ENCODE measurements around the gene RNF14. TPM values are rescaled to one million over a fixed set of nuclear protein-coding genes. Genes with fewer than 3 reads are reported as not detected.

RNF14 gene
- total and polyA plus RNA-seq, 10 of the 15 experiments (the other 5 are each of a cell fraction or from before 2014, with no cell fraction given), result 13.2 to 41.8 (median 28.3) TPM

- TF ChIP-seq, protein P1, sequence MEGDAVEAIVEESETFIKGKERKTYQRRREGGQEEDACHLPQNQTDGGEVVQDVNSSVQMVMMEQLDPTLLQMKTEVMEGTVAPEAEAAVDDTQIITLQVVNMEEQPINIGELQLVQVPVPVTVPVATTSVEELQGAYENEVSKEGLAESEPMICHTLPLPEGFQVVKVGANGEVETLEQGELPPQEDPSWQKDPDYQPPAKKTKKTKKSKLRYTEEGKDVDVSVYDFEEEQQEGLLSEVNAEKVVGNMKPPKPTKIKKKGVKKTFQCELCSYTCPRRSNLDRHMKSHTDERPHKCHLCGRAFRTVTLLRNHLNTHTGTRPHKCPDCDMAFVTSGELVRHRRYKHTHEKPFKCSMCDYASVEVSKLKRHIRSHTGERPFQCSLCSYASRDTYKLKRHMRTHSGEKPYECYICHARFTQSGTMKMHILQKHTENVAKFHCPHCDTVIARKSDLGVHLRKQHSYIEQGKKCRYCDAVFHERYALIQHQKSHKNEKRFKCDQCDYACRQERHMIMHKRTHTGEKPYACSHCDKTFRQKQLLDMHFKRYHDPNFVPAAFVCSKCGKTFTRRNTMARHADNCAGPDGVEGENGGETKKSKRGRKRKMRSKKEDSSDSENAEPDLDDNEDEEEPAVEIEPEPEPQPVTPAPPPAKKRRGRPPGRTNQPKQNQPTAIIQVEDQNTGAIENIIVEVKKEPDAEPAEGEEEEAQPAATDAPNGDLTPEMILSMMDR (IDR thresholded peaks at IDR 0.05 in 2 of 3, conservative IDR thresholded peaks at IDR 0.05 in 1 of 3; ENCODE audit: control insufficient read depth in 2 of 3, extremely low read depth in 1 of 3, insufficient read depth in 1 of 3, low read depth in 3 of 3, low read length in 3 of 3), result peak; percentile 78 to 96 (median 92)
- no peak for TF ChIP-seq ZNF274 (IDR thresholded peaks at IDR 0.05; ENCODE audit: insufficient read depth, insufficient read length)
- TF ChIP-seq, protein P2, sequence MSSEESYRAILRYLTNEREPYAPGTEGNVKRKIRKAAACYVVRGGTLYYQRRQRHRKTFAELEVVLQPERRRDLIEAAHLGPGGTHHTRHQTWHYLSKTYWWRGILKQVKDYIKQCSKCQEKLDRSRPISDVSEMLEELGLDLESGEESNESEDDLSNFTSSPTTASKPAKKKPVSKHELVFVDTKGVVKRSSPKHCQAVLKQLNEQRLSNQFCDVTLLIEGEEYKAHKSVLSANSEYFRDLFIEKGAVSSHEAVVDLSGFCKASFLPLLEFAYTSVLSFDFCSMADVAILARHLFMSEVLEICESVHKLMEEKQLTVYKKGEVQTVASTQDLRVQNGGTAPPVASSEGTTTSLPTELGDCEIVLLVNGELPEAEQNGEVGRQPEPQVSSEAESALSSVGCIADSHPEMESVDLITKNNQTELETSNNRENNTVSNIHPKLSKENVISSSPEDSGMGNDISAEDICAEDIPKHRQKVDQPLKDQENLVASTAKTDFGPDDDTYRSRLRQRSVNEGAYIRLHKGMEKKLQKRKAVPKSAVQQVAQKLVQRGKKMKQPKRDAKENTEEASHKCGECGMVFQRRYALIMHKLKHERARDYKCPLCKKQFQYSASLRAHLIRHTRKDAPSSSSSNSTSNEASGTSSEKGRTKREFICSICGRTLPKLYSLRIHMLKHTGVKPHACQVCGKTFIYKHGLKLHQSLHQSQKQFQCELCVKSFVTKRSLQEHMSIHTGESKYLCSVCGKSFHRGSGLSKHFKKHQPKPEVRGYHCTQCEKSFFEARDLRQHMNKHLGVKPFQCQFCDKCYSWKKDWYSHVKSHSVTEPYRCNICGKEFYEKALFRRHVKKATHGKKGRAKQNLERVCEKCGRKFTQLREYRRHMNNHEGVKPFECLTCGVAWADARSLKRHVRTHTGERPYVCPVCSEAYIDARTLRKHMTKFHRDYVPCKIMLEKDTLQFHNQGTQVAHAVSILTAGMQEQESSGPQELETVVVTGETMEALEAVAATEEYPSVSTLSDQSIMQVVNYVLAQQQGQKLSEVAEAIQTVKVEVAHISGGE (CRISPR knock-in tag; IDR thresholded peaks at IDR 0.05), result no peak
- no peak for TF ChIP-seq POLR2A (IDR thresholded peaks at IDR 0.05; ENCODE audit: low read depth, low read length)
- TF ChIP-seq, protein P3, sequence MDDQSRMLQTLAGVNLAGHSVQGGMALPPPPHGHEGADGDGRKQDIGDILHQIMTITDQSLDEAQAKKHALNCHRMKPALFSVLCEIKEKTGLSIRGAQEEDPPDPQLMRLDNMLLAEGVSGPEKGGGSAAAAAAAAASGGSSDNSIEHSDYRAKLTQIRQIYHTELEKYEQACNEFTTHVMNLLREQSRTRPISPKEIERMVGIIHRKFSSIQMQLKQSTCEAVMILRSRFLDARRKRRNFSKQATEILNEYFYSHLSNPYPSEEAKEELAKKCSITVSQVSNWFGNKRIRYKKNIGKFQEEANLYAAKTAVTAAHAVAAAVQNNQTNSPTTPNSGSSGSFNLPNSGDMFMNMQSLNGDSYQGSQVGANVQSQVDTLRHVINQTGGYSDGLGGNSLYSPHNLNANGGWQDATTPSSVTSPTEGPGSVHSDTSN (IDR thresholded peaks at IDR 0.05; ENCODE audit: insufficient replicate concordance, low read depth, low read length), result no peak
- no peak for TF ChIP-seq BACH1 (IDR thresholded peaks at IDR 0.05; ENCODE audit: borderline replicate concordance)
- TF ChIP-seq, protein P4, sequence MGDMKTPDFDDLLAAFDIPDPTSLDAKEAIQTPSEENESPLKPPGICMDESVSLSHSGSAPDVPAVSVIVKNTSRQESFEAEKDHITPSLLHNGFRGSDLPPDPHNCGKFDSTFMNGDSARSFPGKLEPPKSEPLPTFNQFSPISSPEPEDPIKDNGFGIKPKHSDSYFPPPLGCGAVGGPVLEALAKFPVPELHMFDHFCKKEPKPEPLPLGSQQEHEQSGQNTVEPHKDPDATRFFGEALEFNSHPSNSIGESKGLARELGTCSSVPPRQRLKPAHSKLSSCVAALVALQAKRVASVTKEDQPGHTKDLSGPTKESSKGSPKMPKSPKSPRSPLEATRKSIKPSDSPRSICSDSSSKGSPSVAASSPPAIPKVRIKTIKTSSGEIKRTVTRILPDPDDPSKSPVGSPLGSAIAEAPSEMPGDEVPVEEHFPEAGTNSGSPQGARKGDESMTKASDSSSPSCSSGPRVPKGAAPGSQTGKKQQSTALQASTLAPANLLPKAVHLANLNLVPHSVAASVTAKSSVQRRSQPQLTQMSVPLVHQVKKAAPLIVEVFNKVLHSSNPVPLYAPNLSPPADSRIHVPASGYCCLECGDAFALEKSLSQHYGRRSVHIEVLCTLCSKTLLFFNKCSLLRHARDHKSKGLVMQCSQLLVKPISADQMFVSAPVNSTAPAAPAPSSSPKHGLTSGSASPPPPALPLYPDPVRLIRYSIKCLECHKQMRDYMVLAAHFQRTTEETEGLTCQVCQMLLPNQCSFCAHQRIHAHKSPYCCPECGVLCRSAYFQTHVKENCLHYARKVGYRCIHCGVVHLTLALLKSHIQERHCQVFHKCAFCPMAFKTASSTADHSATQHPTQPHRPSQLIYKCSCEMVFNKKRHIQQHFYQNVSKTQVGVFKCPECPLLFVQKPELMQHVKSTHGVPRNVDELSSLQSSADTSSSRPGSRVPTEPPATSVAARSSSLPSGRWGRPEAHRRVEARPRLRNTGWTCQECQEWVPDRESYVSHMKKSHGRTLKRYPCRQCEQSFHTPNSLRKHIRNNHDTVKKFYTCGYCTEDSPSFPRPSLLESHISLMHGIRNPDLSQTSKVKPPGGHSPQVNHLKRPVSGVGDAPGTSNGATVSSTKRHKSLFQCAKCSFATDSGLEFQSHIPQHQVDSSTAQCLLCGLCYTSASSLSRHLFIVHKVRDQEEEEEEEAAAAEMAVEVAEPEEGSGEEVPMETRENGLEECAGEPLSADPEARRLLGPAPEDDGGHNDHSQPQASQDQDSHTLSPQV (IDR thresholded peaks at IDR 0.05), result no peak
- TF ChIP-seq, protein P5, sequence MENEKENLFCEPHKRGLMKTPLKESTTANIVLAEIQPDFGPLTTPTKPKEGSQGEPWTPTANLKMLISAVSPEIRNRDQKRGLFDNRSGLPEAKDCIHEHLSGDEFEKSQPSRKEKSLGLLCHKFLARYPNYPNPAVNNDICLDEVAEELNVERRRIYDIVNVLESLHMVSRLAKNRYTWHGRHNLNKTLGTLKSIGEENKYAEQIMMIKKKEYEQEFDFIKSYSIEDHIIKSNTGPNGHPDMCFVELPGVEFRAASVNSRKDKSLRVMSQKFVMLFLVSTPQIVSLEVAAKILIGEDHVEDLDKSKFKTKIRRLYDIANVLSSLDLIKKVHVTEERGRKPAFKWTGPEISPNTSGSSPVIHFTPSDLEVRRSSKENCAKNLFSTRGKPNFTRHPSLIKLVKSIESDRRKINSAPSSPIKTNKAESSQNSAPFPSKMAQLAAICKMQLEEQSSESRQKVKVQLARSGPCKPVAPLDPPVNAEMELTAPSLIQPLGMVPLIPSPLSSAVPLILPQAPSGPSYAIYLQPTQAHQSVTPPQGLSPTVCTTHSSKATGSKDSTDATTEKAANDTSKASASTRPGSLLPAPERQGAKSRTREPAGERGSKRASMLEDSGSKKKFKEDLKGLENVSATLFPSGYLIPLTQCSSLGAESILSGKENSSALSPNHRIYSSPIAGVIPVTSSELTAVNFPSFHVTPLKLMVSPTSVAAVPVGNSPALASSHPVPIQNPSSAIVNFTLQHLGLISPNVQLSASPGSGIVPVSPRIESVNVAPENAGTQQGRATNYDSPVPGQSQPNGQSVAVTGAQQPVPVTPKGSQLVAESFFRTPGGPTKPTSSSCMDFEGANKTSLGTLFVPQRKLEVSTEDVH (IDR thresholded peaks at IDR 0.05; ENCODE audit: low read depth, partially characterized antibody), result no peak
- TF ChIP-seq HDGF (IDR thresholded peaks at IDR 0.05), result no peak
- no peak for TF ChIP-seq SMAD5 (IDR thresholded peaks at IDR 0.05; ENCODE audit: low read depth)
- TF ChIP-seq JUND (IDR thresholded peaks at IDR 0.05; ENCODE audit: low read depth, low read length), result no peak
- peak; percentile 99 for TF ChIP-seq SPI1 (IDR thresholded peaks at IDR 0.05; ENCODE audit: borderline replicate concordance, insufficient read depth, low read depth, low read length)
Observed at GRCh38 chr5:141960449-141961323, 8.2 kb upstream of the RNF14 start (continued).
